Measurements from ENCODE around the gene TRIP4.

GRCh38 chr15:64400583-64400982 lies 12.9 kb downstream of the TRIP4 start:
- TF ChIP-seq CTCF (IDR thresholded peaks at IDR 0.05; ENCODE audit: low read length) (no peak), EZH2 (IDR thresholded peaks at IDR 0.05; ENCODE audit: borderline replicate concordance, low read length) (no peak)
